Measurements from ENCODE around the gene MYBPH.
A peak's percentile ranks its signal among the peaks of the same experiment; 100 is the strongest.

Gene MYBPH

GRCh38 chr1:203189951-203190352 is 14.3 kb upstream of the MYBPH start:
- Histone ChIP-seq H3K4me3 (ENCODE audit: insufficient read depth in 1 of 2, low read depth in 1 of 2, low read length in 2 of 2) (no peak overlapping the region), H3K4ac (ENCODE audit: low read depth in 1 of 2, low read length in 2 of 2) (no peak overlapping the region), H2BK5ac (ENCODE audit: low read depth, low read length, poor library complexity, severe bottlenecking) (no peak overlapping the region), H2AFZ (ENCODE audit: low read depth, low read length) (no peak overlapping the region), H3K4me2 (ENCODE audit: low read length, poor library complexity, severe bottlenecking) (no peak overlapping the region), H3K23ac (ENCODE audit: low read length in 2 of 2) (no peak overlapping the region), H3K36me3 (ENCODE audit: control insufficient read depth in 1 of 2, insufficient read depth in 2 of 2, low read depth in 1 of 2, low read length in 2 of 2) (peaks cover 0 to 4% of the 10 kb centered on the region in 2 experiments), H2BK12ac (ENCODE audit: low read length in 2 of 2) (peak overlapping the region in 1 of 2 experiments; percentile 38), H2BK15ac (ENCODE audit: low read depth, poor library complexity, severe bottlenecking) (no peak overlapping the region), H3K9me3 (ENCODE audit: control insufficient read depth, low read length) (no peaks in the 10 kb centered on the region), H3K27me3 (ENCODE audit: control insufficient read depth in 1 of 2, insufficient read depth in 1 of 2, low read length in 2 of 2) (peaks cover 0 to 7% of the 10 kb centered on the region in 2 experiments), H4K91ac (ENCODE audit: low read length) (no peak overlapping the region), H3K18ac (ENCODE audit: low read depth in 1 of 2, low read length in 2 of 2) (peak overlapping the region in 1 of 2 experiments; percentile 52), H3K14ac (ENCODE audit: low read length in 2 of 2) (no peak overlapping the region), H3K27ac (ENCODE audit: low read length, poor library complexity, severe bottlenecking) (no peak overlapping the region), H3K4me1 (ENCODE audit: control insufficient read depth, insufficient read depth, low read depth, low read length) (peaks cover 3% of the 10 kb centered on the region), H3K79me1 (replicated peaks; ENCODE audit: low read length, poor library complexity, severe bottlenecking) (no peaks in the 10 kb centered on the region), H4K8ac (ENCODE audit: low read length) (no peak overlapping the region), H2BK120ac (ENCODE audit: low read depth, low read length) (no peak overlapping the region), H3K9ac (ENCODE audit: low read length) (peak overlapping the region; percentile 19), H2AK5ac (ENCODE audit: low read length, severe bottlenecking) (no peak overlapping the region)
- 77% methylated on average over 7 of the region's 7 CpGs for WGBS
- no peak for DNase-seq

- H2BK120ac ChIP-seq (ENCODE audit: low read depth, low read length): no peak overlapping the region
- H3K27me3 ChIP-seq (ENCODE audit: control insufficient read depth in 1 of 2, insufficient read depth in 1 of 2, low read length in 2 of 2): peaks cover 0 to 7% of the 10 kb centered on the region in 2 experiments
- H2BK15ac ChIP-seq (ENCODE audit: low read depth, poor library complexity, severe bottlenecking): no peak overlapping the region
- no peak overlapping the region for H3K18ac ChIP-seq (ENCODE audit: low read depth in 1 of 2, low read length in 2 of 2)
- no peak overlapping the region for H3K27ac ChIP-seq (ENCODE audit: low read length, poor library complexity, severe bottlenecking)
- H3K36me3 ChIP-seq (ENCODE audit: control insufficient read depth in 1 of 2, insufficient read depth in 2 of 2, low read depth in 1 of 2, low read length in 2 of 2): peaks cover 0 to 13% of the 10 kb centered on the region in 2 experiments
- no peaks in the 10 kb centered on the region for H3K9me3 ChIP-seq (ENCODE audit: control insufficient read depth, low read length)
- no peak overlapping the region for H3K4me3 ChIP-seq (ENCODE audit: insufficient read depth in 1 of 2, low read depth in 1 of 2, low read length in 2 of 2)
- no peak overlapping the region for H3K14ac ChIP-seq (ENCODE audit: low read length in 2 of 2)
- H2BK12ac ChIP-seq (ENCODE audit: low read length in 2 of 2): no peak overlapping the region
- H3K9ac ChIP-seq (ENCODE audit: low read length): no peak overlapping the region
- H3K79me1 ChIP-seq (replicated peaks; ENCODE audit: low read length, poor library complexity, severe bottlenecking): no peaks in the 10 kb centered on the region
- H3K23ac ChIP-seq (ENCODE audit: low read length in 2 of 2): no peak overlapping the region
- H2AFZ ChIP-seq (ENCODE audit: low read depth, low read length): no peak overlapping the region
- no peak overlapping the region for H4K91ac ChIP-seq (ENCODE audit: low read length)
- H2BK5ac ChIP-seq (ENCODE audit: low read depth, low read length, poor library complexity, severe bottlenecking): no peak overlapping the region
- H2AK5ac ChIP-seq (ENCODE audit: low read length, severe bottlenecking): no peak overlapping the region
- WGBS: 93% methylated on average over 3 of the region's 4 CpGs
- peaks cover 3% of the 10 kb centered on the region for H3K4me1 ChIP-seq (ENCODE audit: control insufficient read depth, insufficient read depth, low read depth, low read length)
- H3K4ac ChIP-seq (ENCODE audit: low read depth in 1 of 2, low read length in 2 of 2): no peak overlapping the region
- no peak overlapping the region for H3K4me2 ChIP-seq (ENCODE audit: low read length, poor library complexity, severe bottlenecking)
- H4K8ac ChIP-seq (ENCODE audit: low read length): no peak overlapping the region
- no peak for DNase-seq
These were observed 13.1 kb upstream of the MYBPH start for GRCh38 chr1:203188686-203189232.

- H2AFZ ChIP-seq (ENCODE audit: low read depth, low read length): no peak overlapping the region
- H3K9ac ChIP-seq (ENCODE audit: low read length): peak overlapping the region; percentile 65
- H2BK15ac ChIP-seq (ENCODE audit: low read depth, poor library complexity, severe bottlenecking): no peak overlapping the region
- H3K4me2 ChIP-seq (ENCODE audit: low read length, poor library complexity, severe bottlenecking): no peak overlapping the region
- H3K14ac ChIP-seq (ENCODE audit: low read length in 2 of 2): no peak overlapping the region
- H3K23ac ChIP-seq (ENCODE audit: low read length in 2 of 2): no peak overlapping the region
- no peak overlapping the region for H4K91ac ChIP-seq (ENCODE audit: low read length)
- H3K4me3 ChIP-seq (ENCODE audit: insufficient read depth in 1 of 2, low read depth in 1 of 2, low read length in 2 of 2): no peak overlapping the region
- H2BK5ac ChIP-seq (ENCODE audit: low read depth, low read length, poor library complexity, severe bottlenecking): no peak overlapping the region
- H4K8ac ChIP-seq (ENCODE audit: low read length): no peak overlapping the region
- H3K27me3 ChIP-seq (ENCODE audit: control insufficient read depth in 1 of 2, insufficient read depth in 1 of 2, low read length in 2 of 2): peaks cover 0 to 7% of the 10 kb centered on the region in 2 experiments
- H3K27ac ChIP-seq (ENCODE audit: low read length, poor library complexity, severe bottlenecking): no peak overlapping the region
- H2AK5ac ChIP-seq (ENCODE audit: low read length, severe bottlenecking): no peak overlapping the region
- DNase-seq: no peak
- peaks cover 0 to 20% of the 10 kb centered on the region in 2 experiments for H3K36me3 ChIP-seq (ENCODE audit: control insufficient read depth in 1 of 2, insufficient read depth in 2 of 2, low read depth in 1 of 2, low read length in 2 of 2)
- no peak overlapping the region for H2BK120ac ChIP-seq (ENCODE audit: low read depth, low read length)
- no peaks in the 10 kb centered on the region for H3K9me3 ChIP-seq (ENCODE audit: control insufficient read depth, low read length)
- WGBS: 90% methylated on average over 2 of the region's 3 CpGs
- H3K18ac ChIP-seq (ENCODE audit: low read depth in 1 of 2, low read length in 2 of 2): no peak overlapping the region
- no peak overlapping the region for H3K4ac ChIP-seq (ENCODE audit: low read depth in 1 of 2, low read length in 2 of 2)
- H2BK12ac ChIP-seq (ENCODE audit: low read length in 2 of 2): no peak overlapping the region
- H3K4me1 ChIP-seq (ENCODE audit: control insufficient read depth, insufficient read depth, low read depth, low read length): peaks cover 3% of the 10 kb centered on the region
- no peaks in the 10 kb centered on the region for H3K79me1 ChIP-seq (replicated peaks; ENCODE audit: low read length, poor library complexity, severe bottlenecking)
These were observed 12.2 kb upstream of the MYBPH start for GRCh38 chr1:203187689-203188264.

- H4K91ac ChIP-seq (ENCODE audit: low read length): no peak overlapping the region
- no peak overlapping the region for H3K14ac ChIP-seq (ENCODE audit: low read length in 2 of 2)
- no peak overlapping the region for H3K4ac ChIP-seq (ENCODE audit: low read depth in 1 of 2, low read length in 2 of 2)
- H2BK120ac ChIP-seq (ENCODE audit: low read depth, low read length): no peak overlapping the region
- WGBS: 51% methylated on average over 5 of the region's 7 CpGs
- no peak overlapping the region for H3K4me2 ChIP-seq (ENCODE audit: low read length, poor library complexity, severe bottlenecking)
- H3K23ac ChIP-seq (ENCODE audit: low read length in 2 of 2): no peak overlapping the region
- peaks cover 0 to 7% of the 10 kb centered on the region in 2 experiments for H3K27me3 ChIP-seq (ENCODE audit: control insufficient read depth in 1 of 2, insufficient read depth in 1 of 2, low read length in 2 of 2)
- peaks cover 3% of the 10 kb centered on the region for H3K4me1 ChIP-seq (ENCODE audit: control insufficient read depth, insufficient read depth, low read depth, low read length)
- no peak overlapping the region for H2BK5ac ChIP-seq (ENCODE audit: low read depth, low read length, poor library complexity, severe bottlenecking)
- H2AFZ ChIP-seq (ENCODE audit: low read depth, low read length): no peak overlapping the region
- H2BK12ac ChIP-seq (ENCODE audit: low read length in 2 of 2): no peak overlapping the region
- H3K79me1 ChIP-seq (replicated peaks; ENCODE audit: low read length, poor library complexity, severe bottlenecking): no peaks in the 10 kb centered on the region
- H4K8ac ChIP-seq (ENCODE audit: low read length): no peak overlapping the region
- peak overlapping the region; percentile 65 for H3K9ac ChIP-seq (ENCODE audit: low read length)
- H2BK15ac ChIP-seq (ENCODE audit: low read depth, poor library complexity, severe bottlenecking): no peak overlapping the region
- no peaks in the 10 kb centered on the region for H3K9me3 ChIP-seq (ENCODE audit: control insufficient read depth, low read length)
- no peak overlapping the region for H3K4me3 ChIP-seq (ENCODE audit: insufficient read depth in 1 of 2, low read depth in 1 of 2, low read length in 2 of 2)
- H3K36me3 ChIP-seq (ENCODE audit: control insufficient read depth in 1 of 2, insufficient read depth in 2 of 2, low read depth in 1 of 2, low read length in 2 of 2): peaks cover 0 to 20% of the 10 kb centered on the region in 2 experiments
- peak; percentile 15 for DNase-seq
- no peak overlapping the region for H3K27ac ChIP-seq (ENCODE audit: low read length, poor library complexity, severe bottlenecking)
- H3K18ac ChIP-seq (ENCODE audit: low read depth in 1 of 2, low read length in 2 of 2): no peak overlapping the region
- H2AK5ac ChIP-seq (ENCODE audit: low read length, severe bottlenecking): no peak overlapping the region
These were observed 11.7 kb upstream of the MYBPH start for GRCh38 chr1:203187304-203187685.
